H1 (cell line): ENCODE data around the gene RPS6KA5. TPM values are rescaled to one million over a fixed set of nuclear protein-coding genes. Genes with fewer than 3 reads are reported as not detected.

Experiments
- CTCF ChIA-PET: fragments of 300-600 bp; sonication (Branson Sonifier 250); formaldehyde crosslinking; loops from one replicate; lab custom pipeline; 2021; ENCODE audit not compliant: partially characterized antibody; lab: Charles Lee
- POLR2A ChIA-PET: fragments of 300-600 bp; sonication (Branson Sonifier 250); formaldehyde crosslinking; loops from one replicate; lab custom pipeline; 2021; ENCODE audit warnings: inconsistent platforms; ENCODE audit not compliant: partially characterized antibody; lab: Charles Lee
- DNase-seq, 2 experiments: peaks; one replicate each; pipeline versions ENCODE4 v3.0.0 to v3.0.0-alpha.2; 2010 to 2022; ENCODE audit warnings: low spot score in 2 of 2, low read depth in 1 of 2, mixed read lengths in 1 of 2
- FAIRE-seq: peaks from 2 replicates; lab custom pipeline; 2011; peaks lifted over from hg19 to GRCh38; lab: Jason Lieb, UNC
- H2AFZ ChIP-seq: 2 replicates; pipeline ENCODE4 v1.8.1; 2012; ENCODE audit warnings: low read length, inconsistent platforms
- H2AK5ac ChIP-seq: 2 replicates; pipeline ENCODE4 v1.6.1; 2013; ENCODE audit warnings: low read depth, low read length
- H2BK120ac ChIP-seq: replicated peaks from 2 replicates; pipeline ENCODE3; 2013; ENCODE audit warnings: low read depth, low read length, inconsistent platforms
- H2BK12ac ChIP-seq: 2 replicates; pipeline ENCODE4 v1.6.1; 2013; ENCODE audit warnings: low read depth, low read length
- H2BK15ac ChIP-seq: 2 replicates; pipeline ENCODE4 v1.6.1; 2013; ENCODE audit warnings: low read length
- H2BK20ac ChIP-seq: 2 replicates; pipeline ENCODE4 v1.6.1; 2013; ENCODE audit warnings: low read length
- H2BK5ac ChIP-seq: 2 replicates; pipeline ENCODE4 v1.6.1; 2013; ENCODE audit warnings: low read depth, low read length
- H3K14ac ChIP-seq: 2 replicates; pipeline ENCODE4 v1.6.1; 2013; ENCODE audit warnings: inconsistent platforms; ENCODE audit not compliant: insufficient read length
- H3K18ac ChIP-seq: 2 replicates; pipeline ENCODE4 v1.6.1; 2013; ENCODE audit warnings: low read length; ENCODE audit errors: extremely low read depth
- H3K23ac ChIP-seq: 2 replicates; pipeline ENCODE4 v1.6.1; 2013; ENCODE audit warnings: inconsistent platforms; ENCODE audit not compliant: insufficient read length
- H3K23me2 ChIP-seq: 2 replicates; pipeline ENCODE4 v1.6.1; 2013; ENCODE audit warnings: low read depth, low read length
- H3K27ac ChIP-seq: 2 replicates; pipeline ENCODE4 v1.6.1; 2011; ENCODE audit warnings: low read depth, low read length, inconsistent platforms
- H3K27me3 ChIP-seq, 4 experiments: replicated peaks in 1 of 4; 1 replicate in 1 of 4; 2 replicates in 3 of 4; pipeline versions ENCODE4 v1.6.1 to v1.8.1; 2011 to 2013; ENCODE audit warnings: low read length in 3 of 4, mild to moderate bottlenecking in 3 of 4, inconsistent platforms in 2 of 4, mixed read lengths in 2 of 4, moderate library complexity in 1 of 4; ENCODE audit not compliant: control insufficient read depth in 3 of 4, insufficient read depth in 3 of 4; ENCODE audit errors: extremely low read depth in 1 of 4
- H3K36me3 ChIP-seq, 4 experiments: 2 replicates each; pipeline versions ENCODE4 v1.6.1 to v1.8.1; 2011 to 2013; ENCODE audit warnings: mild to moderate bottlenecking in 4 of 4, low read length in 3 of 4, moderate library complexity in 2 of 4, control low read depth in 1 of 4, inconsistent platforms in 1 of 4; ENCODE audit not compliant: insufficient read depth in 4 of 4, control insufficient read depth in 2 of 4
- H3K4ac ChIP-seq: replicated peaks from 2 replicates; pipeline ENCODE3; 2013; ENCODE audit warnings: low read length, low read depth, mixed read lengths, inconsistent platforms; ENCODE audit not compliant: insufficient read length
- H3K4me1 ChIP-seq, 4 experiments: replicated peaks in 1 of 4; 1 replicate in 1 of 4; 2 replicates in 3 of 4; pipeline versions ENCODE4 v1.6.1 to v1.8.1; 2011 to 2013; ENCODE audit warnings: low read length in 3 of 4, inconsistent platforms in 2 of 4, mixed read lengths in 1 of 4; ENCODE audit not compliant: insufficient read depth in 4 of 4, control insufficient read depth in 3 of 4
- H3K4me2 ChIP-seq, 2 experiments: 2 replicates each; pipeline versions ENCODE4 v1.6.1 to v1.8.1; 2011 to 2013; ENCODE audit warnings: low read depth in 2 of 2, low read length in 2 of 2, control low read depth in 1 of 2, inconsistent platforms in 1 of 2, mild to moderate bottlenecking in 1 of 2; ENCODE audit not compliant: insufficient read depth in 1 of 2
- H3K4me3 ChIP-seq, 4 experiments: fragments of 200-600, 300-600 bp in 1 of 4; sonication (generic), shearing (Covaris generic), sonication (Bioruptor Twin) in 1 of 4; 2 replicates each; pipeline versions ENCODE4 v1.5.1 to v1.8.1; 2011 to 2016; ENCODE audit warnings: low read length in 4 of 4, low read depth in 3 of 4, control low read depth in 2 of 4, inconsistent platforms in 2 of 4, mild to moderate bottlenecking in 2 of 4, mixed read lengths in 1 of 4, moderate library complexity in 1 of 4; ENCODE audit not compliant: insufficient read depth in 2 of 4; ENCODE audit errors: extremely low read depth in 1 of 4
- H3K56ac ChIP-seq: replicated peaks from 2 replicates; pipeline ENCODE3; 2013; ENCODE audit warnings: low read depth, mild to moderate bottlenecking, mixed read lengths, low read length, inconsistent platforms; ENCODE audit not compliant: insufficient read length
- H3K79me1 ChIP-seq: 2 replicates; pipeline ENCODE4 v1.6.1; 2013; ENCODE audit warnings: low read depth, low read length, control low read depth
- H3K79me2 ChIP-seq, 2 experiments: 2 replicates each; pipeline versions ENCODE4 v1.6.1 to v1.8.1; 2012 to 2013; ENCODE audit warnings: low read length in 2 of 2, mild to moderate bottlenecking in 2 of 2, inconsistent platforms in 1 of 2; ENCODE audit not compliant: insufficient read depth in 2 of 2, control insufficient read depth in 1 of 2
- H3K9ac ChIP-seq, 4 experiments: replicated peaks in 1 of 4; 1 replicate in 1 of 4; 2 replicates in 3 of 4; pipeline versions ENCODE4 v1.6.1 to v1.8.1; 2011 to 2013; ENCODE audit warnings: low read depth in 3 of 4, low read length in 3 of 4, control low read depth in 2 of 4, mild to moderate bottlenecking in 2 of 4, moderate library complexity in 2 of 4, inconsistent platforms in 1 of 4; ENCODE audit errors: extremely low read depth in 1 of 4
- H3K9me3 ChIP-seq, 2 experiments: 2 replicates each; pipeline versions ENCODE4 v1.6.1 to v1.8.1; 2012 to 2013; ENCODE audit warnings: mild to moderate bottlenecking in 2 of 2, moderate library complexity in 2 of 2, control low read depth in 1 of 2, inconsistent platforms in 1 of 2, low read depth in 1 of 2, low read length in 1 of 2, mixed read lengths in 1 of 2; ENCODE audit not compliant: insufficient read depth in 2 of 2
- H4K20me1 ChIP-seq, 2 experiments: replicated peaks in 1 of 2; 2 replicates each; pipeline versions ENCODE3 to v1.8.1; 2011 to 2013; ENCODE audit warnings: inconsistent platforms in 2 of 2, low read length in 2 of 2, mild to moderate bottlenecking in 1 of 2; ENCODE audit not compliant: insufficient read depth in 2 of 2, control insufficient read depth in 1 of 2
- H4K5ac ChIP-seq: 2 replicates; pipeline ENCODE4 v1.6.1; 2013; ENCODE audit warnings: low read length, low read depth, mixed read lengths, inconsistent platforms; ENCODE audit not compliant: insufficient read length
- H4K8ac ChIP-seq: 2 replicates; pipeline ENCODE4 v1.8.0; 2013; ENCODE audit warnings: mild to moderate bottlenecking, moderate library complexity, low read length, inconsistent platforms; ENCODE audit not compliant: insufficient read depth; ENCODE audit errors: extremely low read depth
- H4K91ac ChIP-seq: replicated peaks from 2 replicates; pipeline ENCODE3; 2013; ENCODE audit warnings: low read length, mixed read lengths, inconsistent platforms; ENCODE audit not compliant: insufficient read length
- CBX8 ChIP-seq: fragments of 300-800, 300-1000 bp; sonication (generic); IDR thresholded peaks from 2 replicates; pipeline ENCODE4 v1.7.1; 2016; ENCODE audit warnings: low read depth, low read length, borderline replicate concordance
- CHD1 ChIP-seq: IDR thresholded peaks from 2 replicates; pipeline ENCODE4 v1.6.1; 2012; ENCODE audit warnings: low read depth, low read length, improper control_type of control experiment
- SRF ChIP-seq: IDR thresholded peaks from 2 replicates; pipeline ENCODE4 v1.6.1; 2011; ENCODE audit warnings: mild to moderate bottlenecking, low read depth, low read length, moderate library complexity
- USF2 ChIP-seq: IDR thresholded peaks from 2 replicates; pipeline ENCODE4 v1.6.1; 2011; ENCODE audit warnings: low read length, improper control_type of control experiment
- WGBS, 2 experiments: shearing (Covaris generic) in 1 of 2; methylation state at CpG; one replicate each; pipeline versions ENCODE4 v1.1.6 to v1.1.7; 2013 to 2015; ENCODE audit warnings: low lambda C conversion rate in 2 of 2, mixed read lengths in 2 of 2, inconsistent platforms in 1 of 2, low coverage in 1 of 2, missing lambda C conversion rate in 1 of 2; ENCODE audit not compliant: insufficient replicate concordance in 2 of 2, insufficient coverage in 1 of 2, insufficient read length in 1 of 2; ENCODE audit errors: extremely low coverage in 1 of 2, missing lambda C conversion rate in 1 of 2; 5-methylcytosine and 5-hydroxymethylcytosine counted together
- polyA plus RNA-seq, 7 experiments: library from polyadenylated mRNA; depleted of rRNA in 3 of 7; stranded (reverse) in 5 of 7; unstranded in 2 of 7; fragments of >200 nt in 5 of 7; fragments of 200-250 nt in 2 of 7; gene quantifications; 1 replicate in 5 of 7; 2 replicates in 1 of 7; 4 replicates in 1 of 7; pipeline versions ENCODE4 v1.2.1 to v1.2.3, GENCODE V29; 2011 to 2013; ENCODE audit warnings: missing spikeins in 2 of 7, mixed read lengths in 2 of 7
- total RNA-seq: library from RNA; stranded (reverse); fragmentation: NEBNext Ultra II Directional; extraction: Animal tissue kit (Norgen Biotek cat#: 25700); gene quantifications from 2 replicates; pipeline ENCODE4 v1.2.1, GENCODE V29; 2021

Gene RPS6KA5
- total and polyA plus RNA-seq, 2 of the 8 experiments (the other 6 are each of a cell fraction or from before 2014, with no cell fraction given), result 0.85 to 3.1 TPM

- Histone ChIP-seq H2AFZ (no peak overlapping the region), H3K36me3 (no peaks in the 10 kb centered on the region), H3K23me2 (no peaks in the 10 kb centered on the region; the same call in 1 of the 2 replicates), H2BK15ac (no peak overlapping the region), H4K5ac (no peak overlapping the region), H3K79me1 (no peaks in the 10 kb centered on the region), H3K4me1 (no peaks in the 10 kb centered on the region), H3K23ac (no peak overlapping the region), H3K14ac (no peak overlapping the region), H3K56ac (no peak overlapping the region), H3K79me2 (no peaks in the 10 kb centered on the region), H4K91ac (no peak overlapping the region), H2BK5ac (no peak overlapping the region), H4K20me1 (no peaks in the 10 kb centered on the region), H2AK5ac (no peak overlapping the region), H2BK20ac (no peak overlapping the region), H3K9me3 (no peaks in the 10 kb centered on the region), H3K4me2 (no peak overlapping the region), H3K9ac (no peak overlapping the region), H4K8ac (no peak overlapping the region), H2BK120ac (no peak overlapping the region), H3K4me3 (no peak overlapping the region), H3K27me3 (no peaks in the 10 kb centered on the region), H3K18ac (no peak overlapping the region), H2BK12ac (no peak overlapping the region), H3K27ac (no peak overlapping the region), H3K4ac (no peak overlapping the region)
- CTCF ChIA-PET, result interaction anchor here (0.6 kb wide), 1 partner anchor 61 kb away, joined by 3 read pairs; no protein-coding TSS in a partner anchor
- DNase-seq (no peak), FAIRE-seq (no peak)
- POLR2A ChIA-PET, result no interaction called here
- TF ChIP-seq USF2, result no peak
- no peak for TF ChIP-seq CHD1
- TF ChIP-seq CBX8, result no peak
- no peak for TF ChIP-seq SRF
- 79% methylated on average over 3 of the region's 3 CpGs; no CpG with 5 or more reads in 1 of the 2 experiments for WGBS, 2 experiments
These were observed 50.8 kb downstream of the RPS6KA5 start for GRCh38 chr14:91009501-91010152.
